ENCODE data around the gene NEAT1. TPM values are rescaled to one million over a fixed set of nuclear protein-coding genes. Genes with fewer than 3 reads are reported as not detected.

The NEAT1 gene
- total and polyA plus RNA-seq, 2 experiments from 2014 or later: 5.3 to 7.2 TPM

- no peak for TF ChIP-seq ZNF114 (CRISPR knock-in tag; IDR thresholded peaks at IDR 0.05)
- no peak for TF ChIP-seq ZNF331 (CRISPR knock-in tag; IDR thresholded peaks at IDR 0.05; ENCODE audit: low read depth)
- TF ChIP-seq CTCF (conservative IDR thresholded peaks at IDR 0.05; ENCODE audit: low read depth in 2 of 2): no peak
- no peak for TF ChIP-seq NANOG (IDR thresholded peaks at IDR 0.05; ENCODE audit: borderline replicate concordance)
- TF ChIP-seq, protein P1, sequence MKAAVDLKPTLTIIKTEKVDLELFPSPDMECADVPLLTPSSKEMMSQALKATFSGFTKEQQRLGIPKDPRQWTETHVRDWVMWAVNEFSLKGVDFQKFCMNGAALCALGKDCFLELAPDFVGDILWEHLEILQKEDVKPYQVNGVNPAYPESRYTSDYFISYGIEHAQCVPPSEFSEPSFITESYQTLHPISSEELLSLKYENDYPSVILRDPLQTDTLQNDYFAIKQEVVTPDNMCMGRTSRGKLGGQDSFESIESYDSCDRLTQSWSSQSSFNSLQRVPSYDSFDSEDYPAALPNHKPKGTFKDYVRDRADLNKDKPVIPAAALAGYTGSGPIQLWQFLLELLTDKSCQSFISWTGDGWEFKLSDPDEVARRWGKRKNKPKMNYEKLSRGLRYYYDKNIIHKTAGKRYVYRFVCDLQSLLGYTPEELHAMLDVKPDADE (IDR thresholded peaks at IDR 0.05): no peak
- TF ChIP-seq REST (IDR thresholded peaks at IDR 0.05; ENCODE audit: unreplicated experiment): no peak
Observed at GRCh38 chr11:65410936-65411680, 11.5 kb upstream of the NEAT1 start (continued).

GRCh38 chr11:65411681-65412070, 10.9 kb upstream of the NEAT1 start:
- no peak for ATAC-seq
- peaks cover 11% of the 10 kb centered on the region for H3K4me1 Mint-ChIP-seq
- TF ChIP-seq EZH2 (IDR thresholded peaks at IDR 0.05; ENCODE audit: low read depth, unreplicated experiment): no peak
- TF ChIP-seq ZNF331 (CRISPR knock-in tag; IDR thresholded peaks at IDR 0.05; ENCODE audit: low read depth): no peak
- TF ChIP-seq, protein P1 (IDR thresholded peaks at IDR 0.05): no peak
- TF ChIP-seq POLR2AphosphoS5 (IDR thresholded peaks at IDR 0.05; ENCODE audit: low read depth): no peak
- no peak for TF ChIP-seq EZH2phosphoT487 (IDR thresholded peaks at IDR 0.05; ENCODE audit: unreplicated experiment)
- no peak for TF ChIP-seq REST (IDR thresholded peaks at IDR 0.05; ENCODE audit: unreplicated experiment)

More at GRCh38 chr11:65411681-65412070, 10.9 kb upstream of the NEAT1 start:
- H3K27me3 Mint-ChIP-seq (ENCODE audit: insufficient read depth, low read depth, poor library complexity): peaks cover 9% of the 10 kb centered on the region
- no peak overlapping the region for H2AFZ ChIP-seq
- H3K4me2 ChIP-seq: no peak overlapping the region
- H4K20me1 ChIP-seq (replicated peaks; ENCODE audit: insufficient read depth): no peaks in the 10 kb centered on the region
- H3K27me3 ChIP-seq (ENCODE audit: insufficient read depth): no peaks in the 10 kb centered on the region
- H3K4me3 ChIP-seq: no peak overlapping the region
- no peak for DNase-seq (ENCODE audit: low spot score)
- no peaks in the 10 kb centered on the region for H3K36me3 ChIP-seq (ENCODE audit: insufficient read depth)
- H3K4me1 ChIP-seq (ENCODE audit: insufficient read depth): peaks cover 3% of the 10 kb centered on the region
- H3K9me3 Mint-ChIP-seq: no peaks in the 10 kb centered on the region
- no peak overlapping the region for H3K4me3 Mint-ChIP-seq
- H3K79me2 ChIP-seq (replicated peaks; ENCODE audit: insufficient read depth): no peaks in the 10 kb centered on the region
- H3K9me2 ChIP-seq (ENCODE audit: insufficient read depth): no peaks in the 10 kb centered on the region
- H3K27ac ChIP-seq (ENCODE audit: low read depth): no peak overlapping the region
- H3K27ac Mint-ChIP-seq: no peak overlapping the region
- peaks cover 4% of the 10 kb centered on the region; the same call in 2 of the 3 replicates for H3K36me3 Mint-ChIP-seq (ENCODE audit: low read depth)
- peaks cover under 1% of the 10 kb centered on the region; the same call in 1 of the 2 replicates for H3F3A ChIP-seq (replicated peaks; ENCODE audit: low read depth)

Measured in GM23338 (cell line).